SK-N-SH treated with all-trans-retinoic acid at 6 μM for 48 hours (cell line): Measurements from ENCODE around the gene PVALEF.

Source experiments
- ARNTL ChIP-seq: fragments of 450-650 bp; formaldehyde crosslinking; IDR thresholded peaks from 2 replicates; pipeline ENCODE4 v1.5.0; 2020; ENCODE audit warnings: low read depth, mild to moderate bottlenecking, moderate library complexity, borderline replicate concordance
- RARB ChIP-seq: fragments of 250-450 bp; sonication (Bioruptor Pico); IDR thresholded peaks from 2 replicates; pipeline ENCODE4 v1.8.0; 2021; ENCODE audit warnings: mild to moderate bottlenecking, moderate library complexity
- SNAI2 ChIP-seq: fragments of 250-450 bp; sonication (Bioruptor Pico); IDR thresholded peaks from 2 replicates; pipeline ENCODE4 v1.5.0; 2020; ENCODE audit warnings: mild to moderate bottlenecking, moderate library complexity
- TF ChIP-seq, protein P1 (sequence below): fragments of 250-450 bp; sonication (Bioruptor Pico); IDR thresholded peaks from 2 replicates; pipeline ENCODE4 v1.8.0; 2020; ENCODE audit warnings: mild to moderate bottlenecking, moderate library complexity, borderline replicate concordance
- TF ChIP-seq, protein P2 (sequence below): fragments of 250-450 bp; sonication (Bioruptor Pico); IDR thresholded peaks from 2 replicates; pipeline ENCODE4 v1.5.1; 2020; ENCODE audit warnings: low read depth, mild to moderate bottlenecking, moderate library complexity
- TF ChIP-seq, protein P3 (sequence below): fragments of 250-450 bp; sonication (Bioruptor Pico); IDR thresholded peaks from 2 replicates; pipeline ENCODE4 v1.5.1; 2021; ENCODE audit warnings: mild to moderate bottlenecking, moderate library complexity

DNA sequence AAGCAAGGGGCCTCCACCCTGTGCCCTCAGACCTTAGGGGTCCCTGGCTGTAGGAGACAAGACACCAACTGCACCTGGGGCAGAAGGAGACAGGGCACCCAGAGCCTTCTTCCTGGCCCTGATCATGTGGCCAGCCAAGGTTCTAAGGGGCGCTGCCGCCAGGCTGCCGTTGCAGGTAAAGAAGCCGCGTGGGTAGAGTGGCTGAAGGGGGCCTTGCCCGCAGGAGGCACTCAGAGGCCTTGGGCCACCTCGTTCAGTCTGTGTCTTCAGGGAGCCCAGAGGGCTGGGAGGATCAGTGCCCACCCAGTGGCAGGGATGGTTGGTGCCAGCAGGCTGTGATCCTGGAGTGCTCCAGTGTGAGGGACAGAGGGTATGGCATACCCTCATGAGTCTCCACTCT, 2.3 kb downstream of the PVALEF start:
- TF ChIP-seq SNAI2 (CRISPR knock-in tag) (no peak), RARB (no peak), ARNTL (CRISPR knock-in tag) (no peak)
- TF ChIP-seq, protein P1, sequence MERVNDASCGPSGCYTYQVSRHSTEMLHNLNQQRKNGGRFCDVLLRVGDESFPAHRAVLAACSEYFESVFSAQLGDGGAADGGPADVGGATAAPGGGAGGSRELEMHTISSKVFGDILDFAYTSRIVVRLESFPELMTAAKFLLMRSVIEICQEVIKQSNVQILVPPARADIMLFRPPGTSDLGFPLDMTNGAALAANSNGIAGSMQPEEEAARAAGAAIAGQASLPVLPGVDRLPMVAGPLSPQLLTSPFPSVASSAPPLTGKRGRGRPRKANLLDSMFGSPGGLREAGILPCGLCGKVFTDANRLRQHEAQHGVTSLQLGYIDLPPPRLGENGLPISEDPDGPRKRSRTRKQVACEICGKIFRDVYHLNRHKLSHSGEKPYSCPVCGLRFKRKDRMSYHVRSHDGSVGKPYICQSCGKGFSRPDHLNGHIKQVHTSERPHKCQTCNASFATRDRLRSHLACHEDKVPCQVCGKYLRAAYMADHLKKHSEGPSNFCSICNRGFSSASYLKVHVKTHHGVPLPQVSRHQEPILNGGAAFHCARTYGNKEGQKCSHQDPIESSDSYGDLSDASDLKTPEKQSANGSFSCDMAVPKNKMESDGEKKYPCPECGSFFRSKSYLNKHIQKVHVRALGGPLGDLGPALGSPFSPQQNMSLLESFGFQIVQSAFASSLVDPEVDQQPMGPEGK, result no peak
- TF ChIP-seq, protein P2, sequence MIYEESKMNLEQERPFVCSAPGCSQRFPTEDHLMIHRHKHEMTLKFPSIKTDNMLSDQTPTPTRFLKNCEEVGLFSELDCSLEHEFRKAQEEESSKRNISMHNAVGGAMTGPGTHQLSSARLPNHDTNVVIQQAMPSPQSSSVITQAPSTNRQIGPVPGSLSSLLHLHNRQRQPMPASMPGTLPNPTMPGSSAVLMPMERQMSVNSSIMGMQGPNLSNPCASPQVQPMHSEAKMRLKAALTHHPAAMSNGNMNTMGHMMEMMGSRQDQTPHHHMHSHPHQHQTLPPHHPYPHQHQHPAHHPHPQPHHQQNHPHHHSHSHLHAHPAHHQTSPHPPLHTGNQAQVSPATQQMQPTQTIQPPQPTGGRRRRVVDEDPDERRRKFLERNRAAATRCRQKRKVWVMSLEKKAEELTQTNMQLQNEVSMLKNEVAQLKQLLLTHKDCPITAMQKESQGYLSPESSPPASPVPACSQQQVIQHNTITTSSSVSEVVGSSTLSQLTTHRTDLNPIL (CRISPR knock-in tag), result no peak
- TF ChIP-seq, protein P3, sequence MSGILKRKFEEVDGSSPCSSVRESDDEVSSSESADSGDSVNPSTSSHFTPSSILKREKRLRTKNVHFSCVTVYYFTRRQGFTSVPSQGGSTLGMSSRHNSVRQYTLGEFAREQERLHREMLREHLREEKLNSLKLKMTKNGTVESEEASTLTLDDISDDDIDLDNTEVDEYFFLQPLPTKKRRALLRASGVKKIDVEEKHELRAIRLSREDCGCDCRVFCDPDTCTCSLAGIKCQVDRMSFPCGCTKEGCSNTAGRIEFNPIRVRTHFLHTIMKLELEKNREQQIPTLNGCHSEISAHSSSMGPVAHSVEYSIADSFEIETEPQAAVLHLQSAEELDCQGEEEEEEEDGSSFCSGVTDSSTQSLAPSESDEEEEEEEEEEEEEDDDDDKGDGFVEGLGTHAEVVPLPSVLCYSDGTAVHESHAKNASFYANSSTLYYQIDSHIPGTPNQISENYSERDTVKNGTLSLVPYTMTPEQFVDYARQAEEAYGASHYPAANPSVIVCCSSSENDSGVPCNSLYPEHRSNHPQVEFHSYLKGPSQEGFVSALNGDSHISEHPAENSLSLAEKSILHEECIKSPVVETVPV (CRISPR knock-in tag), result no peak
